ENCODE measurements around the gene KCNIP3.
"Not testable (repeated sequence)": the region's sequence is repeated elsewhere in the genome, so short reads cannot be mapped to it uniquely, and the experiment has no call there.

KCNIP3 gene

DNA sequence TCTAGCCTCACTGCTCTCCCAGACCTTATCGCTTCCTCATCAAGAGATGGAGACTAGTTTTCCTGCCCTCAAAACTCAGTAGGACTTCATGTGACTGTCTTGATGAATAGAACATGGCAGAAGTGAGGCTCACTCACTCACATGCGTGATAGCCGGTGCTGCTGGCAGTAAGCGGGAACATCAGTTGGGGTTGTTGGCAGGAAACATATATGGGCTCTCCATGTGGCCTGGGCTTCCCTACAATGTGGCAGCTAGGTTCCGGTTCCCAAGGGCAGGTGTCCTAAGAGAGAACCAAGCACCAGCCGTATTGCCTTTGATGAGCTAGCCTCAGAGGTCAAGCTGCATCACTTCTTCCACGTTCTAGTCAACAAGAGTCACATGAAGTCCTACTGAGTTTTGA lies 90.2 kb downstream of the KCNIP3 start:
- FAIRE-seq, result no peak

DNA sequence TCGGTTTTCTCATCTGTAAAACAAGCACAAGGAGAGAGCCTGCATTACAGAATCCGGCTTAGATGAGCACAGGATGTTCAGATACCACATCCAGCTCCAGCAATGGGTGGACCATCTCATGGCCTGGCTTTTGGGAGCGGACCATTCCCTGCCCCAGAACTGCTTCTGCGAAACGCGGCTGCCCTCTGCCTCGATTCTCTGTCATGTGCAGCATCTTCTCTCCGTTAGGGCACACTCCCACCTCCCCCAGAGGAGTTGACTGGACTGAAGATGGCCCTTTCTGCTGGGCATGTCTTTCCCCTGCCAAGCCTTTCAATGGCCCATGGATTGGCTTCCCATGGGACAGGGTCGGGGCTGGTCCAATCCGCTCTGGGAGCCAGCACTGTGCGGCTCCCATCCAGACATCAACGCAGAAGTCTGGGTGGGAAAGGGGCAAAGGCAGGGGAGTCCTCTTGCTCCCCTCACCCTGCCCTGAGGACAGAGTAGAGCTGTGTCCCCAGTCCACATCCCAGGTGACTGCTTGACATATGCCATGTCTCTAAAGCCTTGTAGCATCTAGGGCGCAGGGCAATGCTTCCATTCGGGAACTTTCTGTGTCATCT lies 91.0 kb downstream of the KCNIP3 start:
- no peak for FAIRE-seq

DNA sequence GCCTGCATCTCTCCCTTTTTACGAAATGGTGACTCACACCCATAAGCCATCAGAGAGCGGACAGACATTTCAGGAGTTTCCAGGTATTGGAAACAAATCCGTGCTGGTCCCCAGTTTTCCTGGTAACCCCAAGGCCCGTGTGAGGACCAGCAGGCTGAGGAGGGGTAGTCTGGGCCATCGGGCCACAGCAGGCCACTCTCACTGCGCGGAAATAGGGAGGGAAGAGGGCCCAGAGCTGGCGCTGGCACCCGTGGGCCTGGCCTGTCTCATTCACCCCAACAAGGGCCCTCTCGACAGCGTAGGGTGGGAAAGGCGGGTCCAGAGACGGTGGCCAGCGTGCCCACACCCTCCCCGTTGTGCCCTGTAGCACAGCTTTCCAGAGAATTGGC lies 91.7 kb downstream of the KCNIP3 start:
- no peak for FAIRE-seq

DNA sequence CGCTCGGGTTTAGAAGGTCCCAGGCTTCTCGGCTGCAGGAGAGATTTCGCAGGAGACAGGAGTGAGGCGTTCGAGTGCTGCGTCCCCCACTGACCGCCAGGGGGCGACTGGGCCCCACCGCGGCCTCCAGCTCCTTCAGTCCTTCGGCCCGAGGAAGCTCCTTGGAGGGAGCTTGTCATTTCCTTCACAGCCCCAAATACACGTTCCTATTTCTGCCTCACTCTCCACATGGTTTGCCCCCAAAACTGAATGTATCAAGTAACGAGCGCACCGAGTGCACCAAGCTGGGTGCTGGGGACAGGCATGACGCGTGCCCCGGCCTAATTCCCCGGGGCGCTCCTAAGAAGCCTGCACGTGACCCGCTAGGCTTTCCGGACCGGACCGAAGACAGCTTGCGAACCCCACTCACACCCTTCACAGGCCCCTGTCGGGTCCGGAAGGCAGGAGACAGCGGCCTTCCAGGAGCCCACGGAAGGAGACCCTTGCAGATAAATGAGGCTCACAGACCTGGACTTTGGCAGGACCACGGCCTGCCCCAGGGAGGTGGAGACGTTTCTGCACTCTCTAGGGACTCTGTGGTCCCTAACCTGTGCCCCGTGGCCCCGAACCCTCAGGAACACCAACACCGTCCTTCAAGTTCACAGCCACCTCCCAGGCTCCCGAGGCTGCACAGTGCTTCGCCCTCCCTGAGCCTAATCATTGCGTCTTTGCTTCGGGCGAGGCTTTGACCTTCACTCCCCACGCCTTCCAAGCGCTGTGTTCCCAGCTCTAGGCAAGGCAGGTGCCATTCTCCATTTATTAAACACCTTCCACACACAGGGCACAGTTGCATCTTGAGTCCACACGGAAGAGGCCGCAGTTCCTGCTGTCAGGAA lies 92.3 kb downstream of the KCNIP3 start:
- FAIRE-seq, result no peak

DNA sequence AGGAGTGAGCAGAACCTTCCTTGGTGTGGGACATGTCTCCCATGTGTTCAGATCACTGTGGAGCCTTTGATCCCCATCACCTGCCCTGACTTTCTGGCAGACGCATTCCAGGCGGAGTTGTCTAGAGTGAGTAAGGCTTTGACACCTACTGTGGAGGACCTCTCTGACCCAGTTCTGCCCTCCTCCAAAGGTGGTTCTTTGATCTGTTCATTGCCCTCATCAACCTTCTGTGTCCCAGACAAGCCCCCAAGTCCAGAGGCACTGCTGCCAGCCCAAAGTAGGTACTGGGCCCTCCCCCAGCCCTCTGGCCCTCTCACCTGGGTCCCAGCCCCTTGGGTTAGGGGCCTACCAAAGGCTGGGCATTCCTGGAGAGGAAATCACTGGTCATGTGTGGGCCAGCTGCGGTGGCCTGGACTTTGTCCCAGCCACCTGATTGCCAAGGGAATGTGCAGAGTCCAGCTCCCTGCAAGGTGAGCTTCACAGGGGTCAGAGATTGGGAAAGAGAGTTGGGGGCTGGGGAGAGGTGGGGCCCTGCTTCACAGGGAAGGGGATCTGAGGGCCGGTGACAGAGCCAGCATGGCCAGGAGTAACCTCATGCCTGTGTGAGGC lies 93.2 kb downstream of the KCNIP3 start:
- FAIRE-seq, result no peak

DNA sequence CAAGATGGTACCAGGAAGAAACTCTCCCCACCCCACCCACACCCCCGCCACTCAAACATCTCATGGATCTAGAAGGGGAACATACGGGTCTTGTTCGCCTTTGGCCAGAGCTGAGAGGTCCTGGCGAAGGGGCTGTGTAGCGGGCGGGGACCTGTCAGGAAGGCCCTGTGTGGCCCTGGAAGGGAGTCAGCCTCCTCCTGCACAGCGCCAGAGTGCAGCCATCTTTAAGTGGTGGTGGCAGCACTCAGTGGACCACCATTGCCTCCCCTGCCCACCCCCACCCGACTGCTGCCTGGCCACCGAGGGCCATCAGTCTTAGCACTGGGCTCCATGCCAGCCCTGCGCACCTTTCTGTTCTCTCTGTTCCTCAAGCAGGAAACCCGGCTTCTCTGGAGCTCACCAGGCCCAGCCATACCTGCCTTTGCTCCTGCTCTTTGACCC lies 93.8 kb downstream of the KCNIP3 start:
- FAIRE-seq, result no peak

DNA sequence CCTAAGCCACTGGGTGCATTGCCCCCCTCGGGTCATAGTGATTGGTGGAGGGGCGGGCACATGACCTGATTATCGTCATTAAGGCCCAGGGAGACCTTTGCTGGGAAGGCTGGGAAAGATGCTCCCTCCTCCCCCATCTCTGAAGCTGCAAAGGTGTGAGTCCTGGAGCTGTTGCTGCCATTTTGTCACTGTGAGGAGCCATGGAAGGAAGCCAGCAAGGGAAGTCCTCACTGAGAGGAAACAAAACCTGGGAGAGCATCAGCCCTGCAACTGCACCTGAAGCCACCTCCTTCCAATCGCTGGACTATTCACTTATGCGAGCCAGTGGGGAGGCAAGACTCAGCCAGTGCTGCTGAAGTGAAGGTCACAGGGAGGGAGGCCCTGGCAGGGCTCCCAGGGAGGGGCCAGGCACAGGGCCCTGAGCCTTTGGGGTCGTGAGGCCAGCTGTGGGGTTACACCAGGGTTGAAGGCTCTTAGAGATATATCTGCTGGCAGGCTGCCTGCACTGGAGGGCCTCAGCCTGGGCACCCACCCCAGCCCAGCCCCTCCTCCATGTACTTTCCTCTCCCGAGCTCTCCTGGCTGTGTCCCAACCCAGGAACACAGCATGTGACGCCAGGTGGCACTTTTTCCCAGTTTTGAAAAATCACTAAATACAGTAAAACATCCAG lies 94.6 kb downstream of the KCNIP3 start:
- FAIRE-seq, result no peak

DNA sequence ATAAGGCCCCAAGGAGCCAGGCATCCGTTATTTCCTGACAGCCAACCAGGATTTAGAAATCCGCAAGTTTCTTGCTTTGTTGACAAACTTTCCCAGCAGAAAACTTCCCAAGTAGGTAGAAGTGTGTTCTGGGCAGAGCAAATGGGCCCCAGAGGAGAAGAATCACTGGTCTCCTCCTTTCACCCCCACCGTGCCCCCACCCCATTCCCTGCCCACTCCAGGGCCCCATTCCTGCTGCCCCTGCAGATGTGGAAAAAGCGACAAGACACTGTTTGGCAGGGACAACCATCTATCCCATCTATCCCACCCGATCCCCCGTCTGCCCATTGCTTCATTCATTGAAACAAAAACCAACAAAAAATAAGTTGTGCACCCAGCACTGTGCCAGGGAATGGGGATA lies 95.2 kb downstream of the KCNIP3 start:
- no peak for FAIRE-seq

DNA sequence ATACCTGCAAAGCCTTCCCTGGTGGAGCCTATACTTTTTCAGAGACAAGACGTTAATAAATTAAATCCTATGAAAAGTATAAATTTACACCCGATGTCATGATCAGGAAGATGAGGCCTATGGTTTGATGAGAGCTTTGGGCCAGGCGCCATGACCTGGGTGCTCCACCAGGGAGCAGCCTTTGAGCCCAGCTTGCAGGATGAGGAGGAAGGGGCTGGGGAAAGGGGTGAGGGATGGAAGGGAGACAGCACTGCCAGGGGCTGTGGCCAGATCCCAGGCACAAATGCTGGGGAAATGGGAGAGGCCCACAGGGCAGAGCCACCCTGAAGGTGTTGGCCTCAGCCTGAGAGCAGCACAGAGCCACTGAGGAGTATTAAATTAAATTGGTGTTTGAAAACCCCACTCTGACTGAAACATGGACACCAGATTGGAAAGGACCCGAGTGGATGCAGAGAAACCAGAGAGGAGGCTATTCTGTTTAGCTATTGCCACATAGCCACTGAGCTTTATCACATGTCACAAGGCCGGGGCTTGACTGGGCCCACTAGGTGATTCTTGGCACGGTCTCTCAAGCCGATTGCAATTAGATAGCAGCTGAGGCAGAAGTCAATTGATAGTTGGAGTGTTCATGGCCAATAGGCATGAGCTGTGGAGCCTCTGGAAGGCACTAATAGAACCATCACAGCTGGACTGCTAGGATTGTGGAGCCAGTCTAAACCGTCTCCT lies 95.7 kb downstream of the KCNIP3 start:
- no peak for FAIRE-seq

DNA sequence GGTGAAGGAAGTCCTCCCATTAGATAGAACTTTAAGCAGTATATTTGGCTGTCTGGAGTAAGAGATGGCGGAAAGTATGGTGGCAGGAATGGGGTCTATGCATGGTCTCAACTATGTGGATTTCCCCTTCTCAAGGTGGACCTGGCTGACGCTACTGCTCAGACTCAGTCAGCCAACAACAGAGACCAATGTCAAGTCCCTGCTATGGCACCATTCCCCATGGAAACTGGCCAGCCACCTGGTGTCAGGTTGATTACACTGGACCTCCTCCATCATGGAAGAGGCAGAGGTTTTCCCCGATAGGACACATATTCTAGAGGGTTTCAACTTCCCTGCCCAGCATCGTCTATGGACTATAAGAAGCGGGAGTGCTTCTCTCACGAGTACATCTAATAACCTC lies 96.8 kb downstream of the KCNIP3 start:
- FAIRE-seq, result no peak

DNA sequence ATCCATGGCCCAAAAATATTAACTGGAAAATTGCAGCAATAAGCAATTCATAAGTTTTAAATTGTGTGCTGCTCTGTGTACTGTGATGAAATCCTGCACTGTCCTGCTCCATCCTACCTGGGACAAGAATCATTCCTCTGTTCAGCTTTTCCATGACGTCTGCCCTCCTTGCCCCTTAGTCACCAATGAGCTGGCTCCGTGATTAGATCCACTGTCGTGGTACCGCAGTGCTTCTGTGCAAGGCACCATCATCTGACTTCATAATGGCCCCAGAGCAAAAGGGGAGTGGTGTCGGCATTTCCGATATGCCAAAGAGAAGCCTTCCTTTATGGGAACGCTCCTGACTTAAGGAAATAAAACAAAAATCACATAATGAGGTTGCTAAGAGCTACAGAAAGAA lies 101.9 kb downstream of the KCNIP3 start:
- no peak for FAIRE-seq

DNA sequence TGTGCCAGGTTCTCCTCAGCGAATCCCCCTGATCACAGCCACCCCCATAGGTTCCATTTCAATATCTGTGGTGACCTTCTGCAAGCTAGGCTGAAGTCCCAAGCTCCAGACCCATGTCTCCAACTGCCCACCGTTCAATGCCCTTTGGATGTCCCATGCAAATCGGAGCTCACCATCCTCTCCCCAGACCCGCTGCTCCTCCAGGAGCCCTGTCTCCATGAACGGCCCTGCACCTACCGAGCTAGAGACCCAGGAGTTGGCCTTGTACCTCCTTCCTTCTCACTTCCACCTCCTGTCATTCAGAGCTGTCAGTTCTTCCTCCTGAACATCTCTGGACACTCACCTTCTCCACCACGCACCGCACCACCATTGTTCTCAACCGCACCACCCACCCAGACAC lies 104.3 kb downstream of the KCNIP3 start:
- no peak for FAIRE-seq

DNA sequence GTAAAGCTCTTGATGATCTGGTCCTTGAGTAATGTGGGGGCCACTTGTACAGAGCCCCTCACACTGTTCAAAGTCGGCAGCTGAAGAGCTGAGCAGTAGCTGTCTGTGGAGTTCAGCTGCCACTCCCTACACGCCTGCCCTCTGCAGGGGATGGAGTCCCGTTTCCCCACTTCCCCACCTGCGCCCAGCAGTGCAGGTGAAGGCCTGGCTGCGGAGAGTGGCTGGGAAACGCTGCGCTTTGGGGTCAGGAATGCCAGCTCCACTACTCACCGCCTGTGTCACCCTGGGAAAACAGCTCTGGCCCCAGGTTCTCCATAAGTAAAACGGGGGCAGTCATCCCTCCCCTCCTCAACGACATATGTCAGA lies 104.8 kb downstream of the KCNIP3 start:
- FAIRE-seq, result not testable (repeated sequence)

DNA sequence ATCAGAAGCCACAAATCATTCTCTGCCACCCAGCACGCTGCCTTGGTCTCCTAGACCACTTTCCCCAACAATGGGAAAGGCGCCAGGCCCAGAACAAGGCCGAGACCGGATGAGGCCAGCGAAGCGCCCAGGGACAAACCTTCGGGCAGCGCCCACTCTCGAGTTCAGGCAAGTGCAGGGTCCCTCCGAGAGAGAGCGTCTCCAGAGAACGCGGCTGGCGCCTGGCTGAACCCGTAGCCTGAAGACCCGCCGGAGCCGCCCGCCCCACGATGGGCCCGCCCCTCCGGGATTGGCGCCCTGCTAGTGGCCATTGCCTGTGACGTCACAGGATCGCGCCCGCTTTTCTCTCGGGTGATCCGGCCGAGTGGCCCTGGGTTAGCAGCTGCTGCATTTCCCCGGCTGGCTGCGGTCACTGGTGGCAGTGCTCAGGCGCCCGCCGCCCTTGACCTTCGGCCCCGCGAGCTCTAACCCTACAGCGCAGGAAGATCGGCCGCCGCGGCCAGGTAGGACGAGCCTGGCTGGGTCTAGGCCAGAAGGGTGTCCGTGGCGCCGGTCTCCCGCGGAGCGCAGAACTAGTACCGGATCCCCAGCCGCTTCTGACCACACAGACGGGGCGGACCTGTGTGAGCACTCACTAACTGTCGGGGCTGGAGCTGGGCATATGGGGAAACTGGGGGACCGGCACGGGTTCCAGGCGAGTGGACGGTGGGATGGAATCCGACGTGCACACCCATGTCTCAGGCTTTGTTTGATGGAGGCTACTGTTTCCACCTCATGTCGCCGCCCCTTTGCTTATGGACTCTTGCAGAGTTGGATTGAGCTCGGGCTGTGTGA lies 105.4 kb downstream of the KCNIP3 start, which contains the start of gene FAHD2A:
TSS of gene FAHD2A (plus strand) at position 339 of the 834 bp plus-strand sequence. CDS start 2,851 bp downstream, outside the sequence.
- FAIRE-seq, result no peak

DNA sequence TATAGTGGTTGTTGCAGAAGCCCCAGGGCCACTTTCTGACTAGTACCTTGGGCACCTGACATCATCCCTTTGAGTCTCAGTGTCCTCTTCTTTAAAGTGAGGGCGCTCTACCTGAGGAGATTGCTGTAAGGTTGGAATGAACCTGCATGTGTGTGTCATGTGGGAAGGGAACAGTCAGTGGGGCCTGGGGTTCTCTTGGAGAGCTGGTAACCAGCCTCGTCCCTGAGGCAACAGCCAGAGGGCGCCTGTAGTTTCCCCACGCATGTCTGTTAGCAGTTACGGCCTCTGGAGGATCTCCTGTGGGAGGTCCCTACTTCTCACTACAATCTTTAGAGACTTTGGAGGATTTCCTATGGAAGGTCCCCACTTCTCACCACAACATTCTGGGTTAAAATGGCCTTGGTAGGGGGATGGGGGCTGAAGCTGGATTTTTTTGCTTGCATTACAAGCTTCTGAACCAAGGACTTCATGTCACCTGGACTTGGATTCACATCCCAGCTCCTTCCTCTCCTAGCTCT lies 106.1 kb downstream of the KCNIP3 start:
- not testable (repeated sequence) for FAIRE-seq

DNA sequence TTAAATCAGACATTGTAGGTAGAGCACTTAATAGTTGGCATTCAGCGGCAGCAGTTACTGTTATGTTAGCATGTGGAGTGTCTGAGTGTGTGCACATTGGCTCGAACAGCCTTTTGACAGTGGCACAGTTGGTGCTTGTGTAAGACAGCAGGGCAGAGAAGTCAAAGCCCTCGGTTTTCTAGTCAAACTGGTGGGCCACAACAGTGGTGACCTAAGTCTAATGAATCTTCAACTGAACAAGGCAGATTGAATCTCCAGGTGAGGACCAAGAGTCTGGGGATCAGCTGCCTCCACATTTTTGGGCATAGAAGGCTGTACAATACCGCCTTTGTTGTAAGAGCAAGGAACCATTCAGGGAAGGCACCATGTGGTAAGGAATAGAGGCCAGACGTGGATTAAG lies 106.7 kb downstream of the KCNIP3 start:
- FAIRE-seq, result not testable (repeated sequence)

DNA sequence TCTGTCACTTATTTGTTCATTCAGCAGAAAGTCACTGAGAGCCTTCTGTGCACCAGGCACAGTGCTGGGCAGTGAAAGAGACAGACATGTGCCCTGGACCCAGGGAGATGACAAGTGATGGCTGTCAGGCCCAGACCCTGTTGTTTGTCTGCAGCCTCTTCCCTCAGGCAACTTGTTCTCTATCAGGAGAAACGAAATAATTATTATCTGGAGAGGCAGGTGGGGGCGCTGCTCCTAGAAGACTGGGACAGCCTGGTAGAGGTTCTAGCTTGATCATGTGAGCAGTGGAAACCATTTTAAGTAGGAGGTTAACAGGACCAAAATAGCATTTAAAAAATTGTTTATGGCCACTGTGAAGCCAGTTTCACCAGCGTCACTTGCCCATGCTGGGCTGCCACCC lies 107.5 kb downstream of the KCNIP3 start:
- FAIRE-seq, result not testable (repeated sequence)

DNA sequence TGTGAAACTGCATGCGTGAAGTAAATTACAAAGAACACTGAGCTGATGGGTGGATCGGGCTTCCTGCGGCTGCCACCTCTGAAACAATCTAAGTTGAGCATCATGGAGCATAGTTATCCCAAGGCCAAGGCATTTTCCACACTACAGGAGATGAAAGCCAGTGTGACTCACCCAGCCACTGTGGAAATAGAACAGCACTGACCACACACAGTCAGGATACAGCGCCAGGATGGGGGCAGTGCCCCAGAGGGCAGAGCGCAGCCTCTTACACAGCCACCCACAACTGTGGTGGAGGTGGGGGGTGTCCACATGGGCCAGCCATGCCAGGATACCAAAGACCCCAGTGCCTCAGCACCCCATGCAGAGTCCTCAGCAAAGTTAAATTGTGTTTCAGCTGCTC lies 114.1 kb downstream of the KCNIP3 start:
- FAIRE-seq, result not testable (repeated sequence)

DNA sequence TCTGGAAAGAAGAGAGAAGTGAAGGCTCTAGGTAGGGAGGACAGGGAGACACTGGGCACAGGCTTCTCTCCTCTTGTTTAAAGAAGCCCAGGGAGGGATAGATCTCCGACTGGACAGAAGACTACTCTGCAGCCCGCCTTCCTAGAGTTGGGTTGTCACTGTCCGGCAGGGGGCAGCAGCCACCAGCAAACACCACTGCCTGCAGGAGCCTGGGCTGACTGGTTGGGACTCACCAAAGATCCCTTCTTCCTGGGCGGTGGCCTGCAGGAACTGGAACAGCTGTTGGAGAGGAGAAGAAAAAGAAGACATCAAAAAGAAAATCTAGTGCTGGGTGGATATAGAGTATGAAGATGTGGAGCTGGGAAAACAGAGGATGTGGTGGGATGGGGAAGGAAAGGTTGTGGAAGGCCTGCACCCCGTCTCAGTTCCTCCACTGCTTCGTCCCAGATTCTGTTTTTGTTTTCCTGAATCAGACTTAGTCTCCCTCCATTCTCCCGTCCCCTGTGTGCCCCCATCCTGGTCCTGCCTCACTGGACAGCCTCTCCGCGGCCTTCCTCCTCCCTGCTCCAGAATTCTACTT lies 117.0 kb downstream of the KCNIP3 start:
- not testable (repeated sequence) for FAIRE-seq

DNA sequence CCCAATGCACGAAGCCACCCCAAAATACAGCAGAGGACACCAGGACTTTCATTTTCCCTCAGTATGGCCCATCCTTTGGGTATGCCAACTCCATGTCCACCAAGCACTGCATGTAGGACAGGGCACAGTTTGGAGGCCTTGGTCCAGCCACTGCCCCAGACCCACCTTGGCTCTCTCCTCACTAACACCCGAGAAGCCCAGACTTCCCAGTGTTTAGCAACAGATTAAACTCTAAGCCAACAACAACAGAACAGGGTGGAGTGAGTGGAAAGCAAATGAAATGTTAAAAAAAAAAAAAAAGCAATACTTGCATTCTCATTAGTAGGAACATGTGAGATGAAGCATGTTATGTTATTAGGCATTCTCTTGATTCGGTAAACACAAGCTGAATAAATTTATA lies 118.0 kb downstream of the KCNIP3 start:
- FAIRE-seq, result not testable (repeated sequence)

DNA sequence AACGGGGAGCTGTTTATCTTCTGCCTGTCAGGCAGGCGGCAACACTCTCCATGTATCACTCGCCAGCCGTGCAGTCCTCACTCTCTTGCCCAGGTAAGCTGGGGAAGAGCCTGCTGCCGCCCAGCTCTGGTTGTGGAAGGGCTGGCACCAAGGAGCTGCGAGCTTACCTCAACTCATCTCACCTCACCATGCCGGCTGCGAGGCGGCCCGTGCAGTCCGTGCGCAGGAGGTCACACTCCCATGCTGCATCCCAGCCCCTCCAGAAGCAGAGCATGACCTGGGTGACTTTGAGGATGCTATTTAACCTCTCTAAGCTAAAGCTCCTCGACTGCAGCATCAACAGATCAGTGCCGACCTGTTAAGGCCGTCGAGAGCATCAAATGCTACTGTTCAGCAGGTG lies 118.4 kb downstream of the KCNIP3 start:
- FAIRE-seq, result not testable (repeated sequence)
